NCI-H748 treated with DMSO at 0.1 percent for 48 hours (cell line): ENCODE data around the gene KRTAP10-3.
"Not testable (repeated sequence)": the region's sequence is repeated elsewhere in the genome, so short reads cannot be mapped to it uniquely, and the experiment has no call there.

Experiments used
- DNase-seq: peaks from one replicate; lab custom pipeline; 2025; lab: John Stamatoyannopoulos, UW

Gene KRTAP10-3

DNA sequence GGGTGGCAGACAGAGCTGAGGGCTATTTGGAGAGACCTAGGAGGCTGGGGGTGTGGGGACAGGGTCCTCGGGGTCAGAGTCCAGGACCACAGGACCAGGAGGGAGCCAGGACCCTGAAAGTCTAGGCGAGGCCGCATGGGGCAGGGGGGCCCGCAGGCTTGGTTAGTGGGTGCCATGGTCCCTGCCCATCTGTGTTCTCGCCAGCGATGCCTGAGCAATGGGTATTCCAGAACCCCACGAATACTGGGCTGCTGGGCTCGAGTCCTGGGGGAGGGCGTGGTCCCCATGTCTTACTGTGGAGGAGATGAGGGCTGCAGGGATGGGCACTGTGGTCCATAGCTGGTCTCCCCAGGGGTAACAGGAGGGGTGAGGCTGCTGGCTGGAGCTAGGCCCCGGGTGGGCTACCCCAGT lies 31.7 kb upstream of the KRTAP10-3 start:
- DNase-seq = no peak

DNA sequence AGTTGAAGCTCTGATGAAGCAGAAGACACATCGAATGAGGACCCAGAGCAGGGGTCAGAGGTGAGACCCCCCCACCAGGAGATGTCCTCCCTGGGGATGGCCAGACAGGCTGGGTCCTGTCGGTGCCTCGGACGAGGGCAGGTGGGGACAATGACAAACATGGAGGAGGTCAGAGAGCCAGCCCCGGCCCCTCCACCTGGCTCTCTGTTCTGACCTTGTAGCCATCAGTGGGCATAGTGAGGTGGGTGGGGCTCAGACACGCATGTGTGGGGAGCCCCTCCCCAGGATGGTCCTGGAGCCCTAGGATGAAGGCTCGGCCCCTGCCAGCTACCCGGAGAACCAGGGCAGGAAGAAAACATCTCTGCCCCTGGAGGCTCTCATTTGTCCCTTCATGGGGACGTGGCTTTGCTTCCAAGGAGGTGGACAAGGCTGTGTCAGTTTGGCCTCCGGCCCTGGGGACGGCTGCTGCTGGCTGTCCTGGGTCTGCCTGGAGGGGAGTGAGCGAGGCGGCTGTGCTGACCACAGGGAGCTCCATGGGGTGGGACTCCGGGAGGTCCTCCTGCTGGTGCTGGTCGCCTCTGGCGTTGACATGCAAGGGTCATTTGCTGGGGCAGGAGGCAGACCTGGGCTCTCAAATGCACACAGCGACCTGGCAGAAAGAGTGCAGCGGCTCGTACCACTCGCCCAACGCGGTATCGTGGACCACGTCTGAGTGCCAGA lies 31.2 kb upstream of the KRTAP10-3 start:
- no peak for DNase-seq

GRCh38 chr21:44589094-44589493 lies 30.5 kb upstream of the KRTAP10-3 start:
- DNase-seq = no peak

DNA sequence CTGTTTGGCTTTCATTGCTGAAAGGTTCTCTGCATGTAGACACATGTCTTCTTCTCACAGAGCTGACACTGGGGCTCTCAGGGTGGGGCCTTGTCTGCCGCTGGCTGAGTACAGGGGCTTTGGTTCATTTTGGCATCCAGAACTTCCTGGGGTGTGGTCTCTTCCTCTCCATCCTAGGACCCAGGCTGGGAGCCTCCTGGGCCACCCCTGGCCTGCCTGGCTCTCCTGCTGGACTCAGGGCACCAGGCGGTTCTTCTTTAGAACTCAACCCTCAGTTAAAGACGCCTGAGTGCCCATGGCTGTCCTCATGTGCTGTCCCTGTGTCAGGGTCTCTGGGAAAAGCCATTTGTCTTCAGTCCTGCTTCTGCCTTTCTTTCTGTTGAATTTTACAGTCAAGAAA lies 27.3 kb upstream of the KRTAP10-3 start:
- no peak for DNase-seq

DNA sequence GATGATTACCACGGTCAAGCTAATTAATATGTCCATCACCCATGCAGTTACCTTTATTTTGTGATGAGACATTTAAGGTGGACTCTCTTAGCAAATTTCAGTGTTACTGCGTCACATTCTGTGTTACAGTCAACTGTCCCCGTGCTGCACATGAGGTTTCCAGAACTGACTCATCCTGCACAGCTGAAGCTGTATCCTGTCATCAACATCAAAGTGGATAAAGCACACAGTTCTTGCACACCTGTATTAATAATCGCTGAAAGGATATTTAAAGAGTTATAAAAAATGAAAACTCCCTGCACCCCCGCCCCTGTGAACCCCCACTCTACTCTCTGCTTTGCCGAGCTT lies 25.2 kb upstream of the KRTAP10-3 start:
- DNase-seq = no peak

- peak; percentile 41 for DNase-seq
Observed at GRCh38 chr21:44583089-44583799, 24.6 kb upstream of the KRTAP10-3 start.

- no peak for DNase-seq
Observed at GRCh38 chr21:44582055-44582454, 23.5 kb upstream of the KRTAP10-3 start.

GRCh38 chr21:44581158-44581557 lies 22.6 kb upstream of the KRTAP10-3 start:
- DNase-seq = no peak

GRCh38 chr21:44580231-44580821 lies 21.7 kb upstream of the KRTAP10-3 start, which contains the start of gene KRTAP10-5:
KRTAP10-5 (minus strand) TSS chr21:44580604; CDS start chr21:44580578, 26 bp downstream.
- not testable (repeated sequence) for DNase-seq

DNA sequence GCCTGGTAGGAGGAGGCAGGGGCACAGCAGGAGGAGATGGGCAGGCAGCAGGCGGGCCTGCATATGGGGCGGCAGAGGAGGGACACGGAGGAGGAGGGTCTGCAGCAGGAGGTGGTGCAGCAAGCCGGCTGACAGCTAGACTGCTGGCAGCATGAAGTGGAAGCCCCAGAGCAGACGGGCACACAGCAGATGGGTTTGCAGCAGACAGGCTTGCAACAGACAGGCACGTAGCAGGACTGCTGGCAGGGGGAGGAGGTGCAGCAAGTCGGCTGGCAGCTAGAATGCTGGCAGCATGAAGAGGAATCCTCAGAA lies 21.2 kb upstream of the KRTAP10-3 start:
- no peak for DNase-seq

GRCh38 chr21:44579056-44579832 lies 20.6 kb upstream of the KRTAP10-3 start:
- no peak for DNase-seq

DNA sequence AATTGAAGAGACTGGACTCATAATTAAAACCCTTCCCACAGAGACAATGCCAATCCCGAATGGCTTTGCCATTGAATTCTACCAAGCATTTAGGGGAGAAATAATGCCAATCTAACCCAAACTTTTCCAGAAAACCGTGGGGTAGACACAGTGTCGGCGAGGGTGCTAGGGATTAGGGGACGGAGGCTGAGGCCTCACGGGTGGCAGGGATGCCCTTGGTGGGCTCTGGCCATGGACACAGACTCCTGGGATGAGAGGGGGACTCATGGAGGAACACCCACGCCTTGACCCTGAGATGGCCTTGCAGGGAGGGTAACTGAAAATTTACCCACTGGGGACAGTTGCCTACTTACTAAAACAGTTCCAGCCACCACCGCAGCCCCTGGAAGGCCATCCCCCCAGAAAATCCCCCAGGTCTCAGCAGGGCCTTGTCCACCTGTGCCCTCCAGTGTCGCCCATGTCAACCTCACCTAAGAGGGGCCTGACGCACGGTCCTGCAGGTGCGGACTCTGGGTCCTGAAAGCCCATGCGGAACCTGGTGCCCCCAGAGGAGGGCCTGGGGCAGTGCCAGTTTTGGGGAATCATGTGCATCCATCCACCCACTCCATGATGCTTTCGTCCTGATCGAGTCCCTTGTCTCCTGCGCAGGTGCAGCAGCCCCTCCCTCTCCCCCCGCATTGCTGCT lies 19.9 kb upstream of the KRTAP10-3 start:
- no peak for DNase-seq

DNA sequence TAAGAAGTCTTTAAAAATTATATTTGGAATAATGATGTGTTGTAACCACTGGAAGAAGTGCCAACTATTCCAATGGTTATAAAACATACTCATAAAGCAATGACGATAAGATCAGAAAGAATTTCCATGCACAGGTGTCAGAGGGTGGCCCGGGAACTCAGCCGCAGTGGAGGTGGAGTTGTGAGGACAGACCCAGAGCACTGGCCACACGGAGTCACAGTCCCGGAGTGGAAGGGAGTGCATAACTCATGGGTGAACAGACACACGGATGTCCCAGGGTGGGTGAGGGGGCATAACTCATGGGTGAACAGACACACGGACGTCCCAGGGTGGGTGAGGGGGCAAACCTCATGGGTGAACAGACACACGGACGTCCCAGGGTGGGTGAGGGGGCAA lies 17.4 kb upstream of the KRTAP10-3 start:
- no peak for DNase-seq

DNA sequence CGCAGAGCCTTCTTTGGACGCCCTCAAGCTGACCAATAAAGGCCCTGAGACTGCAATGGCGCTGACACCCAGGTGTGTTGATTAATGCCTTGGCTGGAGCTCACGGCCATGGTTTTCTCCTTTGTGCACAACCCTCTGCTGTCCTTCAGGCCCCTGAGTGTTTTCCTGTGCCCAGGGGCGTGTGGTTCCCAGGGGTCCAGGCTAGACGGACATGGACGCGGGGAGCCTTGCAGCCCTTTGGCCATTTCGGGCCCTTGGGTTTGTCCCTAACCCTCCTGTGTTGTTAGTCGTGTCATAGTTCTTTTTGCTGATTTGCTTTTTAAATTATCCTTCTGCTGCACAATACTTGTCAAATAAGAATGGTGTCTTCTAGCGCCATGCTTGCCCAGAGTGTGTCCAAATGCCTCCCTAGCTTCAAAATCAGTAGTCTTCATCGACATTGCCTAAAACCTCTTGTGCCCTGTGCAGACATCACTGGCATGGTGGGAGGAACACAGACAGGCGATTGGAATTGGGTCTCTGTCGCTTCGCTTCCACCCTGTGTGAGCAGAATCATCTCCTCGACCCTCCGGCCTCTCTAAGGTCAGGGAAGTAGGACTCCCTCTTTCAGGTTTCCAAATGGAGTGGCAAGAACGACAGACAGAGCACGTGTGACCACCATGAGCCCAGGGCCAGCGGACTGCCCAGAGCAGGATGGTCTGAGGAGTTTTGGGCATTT lies 16.9 kb upstream of the KRTAP10-3 start:
- DNase-seq = no peak

GRCh38 chr21:44574457-44575306 lies 16.1 kb upstream of the KRTAP10-3 start:
- peak; percentile 18 for DNase-seq

GRCh38 chr21:44573630-44574456 lies 15.2 kb upstream of the KRTAP10-3 start, which contains the start of gene KRTAP10-4:
KRTAP10-4 (plus strand) TSS chr21:44573729; CDS start chr21:44573759, 30 bp downstream.
- DNase-seq = not testable (repeated sequence)

- DNase-seq = no peak
Observed at GRCh38 chr21:44572959-44573583, 14.5 kb upstream of the KRTAP10-3 start.

- no peak for DNase-seq
Observed at GRCh38 chr21:44571844-44572782, 13.5 kb upstream of the KRTAP10-3 start.
